Dendritic cell treated with granulocyte-macrophage colony-stimulating factor and Interleukin-4, amounts not matched to agents 40 ng/mL and 50 ng/mL, for 4 days (primary cell): ENCODE results near the gene VN1R4.
"Not testable (repeated sequence)": the region's sequence is repeated elsewhere in the genome, so short reads cannot be mapped to it uniquely, and the experiment has no call there.

Experiments used
- H3K27ac Mint-ChIP-seq: one replicate; pipeline ENCODE4 v1.8.0; 2022; ENCODE audit warnings: mild to moderate bottlenecking, mixed read lengths
- H3K27me3 Mint-ChIP-seq: one replicate; pipeline ENCODE4 v1.8.0; 2022; ENCODE audit warnings: mild to moderate bottlenecking, mixed read lengths
- H3K36me3 Mint-ChIP-seq: one replicate; pipeline ENCODE4 v1.8.0; 2022; ENCODE audit warnings: low read depth, mixed read lengths
- H3K4me1 Mint-ChIP-seq: one replicate; pipeline ENCODE4 v1.8.0; 2022; ENCODE audit warnings: low read depth, mixed read lengths
- H3K4me3 Mint-ChIP-seq: one replicate; pipeline ENCODE4 v1.8.0; 2022; ENCODE audit warnings: mild to moderate bottlenecking, moderate library complexity, mixed read lengths
- H3K9me3 Mint-ChIP-seq: one replicate; pipeline ENCODE4 v1.8.0; 2022; ENCODE audit warnings: mixed read lengths
- intact Hi-C: fragments of 100-400 bp; cut with micrococcal nuclease; formaldehyde crosslinking; loops from one replicate; pipeline ENCODE4 v1.15.0; 2022

The VN1R4 gene, protein sequence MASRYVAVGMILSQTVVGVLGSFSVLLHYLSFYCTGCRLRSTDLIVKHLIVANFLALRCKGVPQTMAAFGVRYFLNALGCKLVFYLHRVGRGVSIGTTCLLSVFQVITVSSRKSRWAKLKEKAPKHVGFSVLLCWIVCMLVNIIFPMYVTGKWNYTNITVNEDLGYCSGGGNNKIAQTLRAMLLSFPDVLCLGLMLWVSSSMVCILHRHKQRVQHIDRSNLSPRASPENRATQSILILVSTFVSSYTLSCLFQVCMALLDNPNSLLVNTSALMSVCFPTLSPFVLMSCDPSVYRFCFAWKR

DNA sequence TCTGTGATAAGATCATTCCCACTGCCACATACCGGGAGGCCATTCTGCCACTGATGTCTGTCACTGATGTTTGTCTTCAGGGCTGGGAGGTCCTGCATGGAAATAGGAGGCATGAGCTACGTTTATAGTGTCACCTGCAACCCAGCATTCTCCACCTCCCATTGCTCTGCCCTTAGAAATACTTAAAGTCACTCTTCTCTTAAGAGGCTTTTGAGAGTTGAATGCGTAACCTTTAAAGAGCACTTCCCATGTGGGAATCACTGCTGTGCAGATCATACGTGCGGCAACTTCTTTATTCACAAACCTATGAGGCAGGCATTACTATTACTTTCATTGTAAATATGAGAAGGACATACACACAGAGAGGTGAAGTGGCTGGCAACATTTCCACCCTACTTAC is at the start of gene VN1R4:
VN1R4 (minus strand) TSS at position 101 of the 400 bp plus-strand sequence; CDS start at position 43, 58 bp downstream.
- H3K27ac Mint-ChIP-seq, intact Hi-C loops, H3K4me3 Mint-ChIP-seq, H3K4me1 Mint-ChIP-seq, H3K27me3 Mint-ChIP-seq, H3K36me3 Mint-ChIP-seq: not testable (repeated sequence)
- peaks cover 71% of the 10 kb centered on the region for H3K9me3 Mint-ChIP-seq

GRCh38 chr19:53311897-53312296 is 44.4 kb upstream of the VN1R4 start:
- intact Hi-C loops, result no loop called here
- no peaks in the 10 kb centered on the region for H3K36me3 Mint-ChIP-seq
- H3K27me3 Mint-ChIP-seq, result peaks cover 7% of the 10 kb centered on the region
- peaks cover 89% of the 10 kb centered on the region for H3K9me3 Mint-ChIP-seq
- H3K27ac Mint-ChIP-seq, result no peak overlapping the region
- no peak overlapping the region for H3K4me3 Mint-ChIP-seq
- no peaks in the 10 kb centered on the region for H3K4me1 Mint-ChIP-seq

- intact Hi-C loops, result no loop called here
- H3K9me3 Mint-ChIP-seq, result peaks cover 89% of the 10 kb centered on the region
- peaks cover 7% of the 10 kb centered on the region for H3K27me3 Mint-ChIP-seq
Measured at GRCh38 chr19:53311044-53311443, 43.5 kb upstream of the VN1R4 start.

GRCh38 chr19:53308339-53308811 is 40.9 kb upstream of the VN1R4 start:
- H3K9me3 Mint-ChIP-seq, result peaks cover 95% of the 10 kb centered on the region
- intact Hi-C loops, result no loop called here

More at GRCh38 chr19:53311044-53311443, 43.5 kb upstream of the VN1R4 start:
- Mint-ChIP-seq H3K4me3 (no peak overlapping the region), H3K4me1 (no peaks in the 10 kb centered on the region), H3K27ac (no peak overlapping the region), H3K36me3 (no peaks in the 10 kb centered on the region)

GRCh38 chr19:53301341-53301740 is 33.8 kb upstream of the VN1R4 start:
- H3K4me1 Mint-ChIP-seq, H3K27me3 Mint-ChIP-seq, intact Hi-C loops, H3K36me3 Mint-ChIP-seq, H3K4me3 Mint-ChIP-seq, H3K27ac Mint-ChIP-seq: not testable (repeated sequence)
- peaks cover 89% of the 10 kb centered on the region for H3K9me3 Mint-ChIP-seq

More at GRCh38 chr19:53308339-53308811, 40.9 kb upstream of the VN1R4 start:
- no peaks in the 10 kb centered on the region for H3K36me3 Mint-ChIP-seq
- H3K27me3 Mint-ChIP-seq, result peaks cover 7% of the 10 kb centered on the region
- H3K4me1 Mint-ChIP-seq, result no peaks in the 10 kb centered on the region
- H3K27ac Mint-ChIP-seq, result no peak overlapping the region
- H3K4me3 Mint-ChIP-seq, result no peak overlapping the region

GRCh38 chr19:53294786-53295441 is 27.4 kb upstream of the VN1R4 start:
- Mint-ChIP-seq H3K9me3 (peaks cover 94% of the 10 kb centered on the region), H3K4me1 (no peaks in the 10 kb centered on the region), H3K27ac (no peak overlapping the region), H3K27me3 (no peaks in the 10 kb centered on the region), H3K4me3 (no peak overlapping the region), H3K36me3 (no peaks in the 10 kb centered on the region)
- intact Hi-C loops, result no loop called here

DNA sequence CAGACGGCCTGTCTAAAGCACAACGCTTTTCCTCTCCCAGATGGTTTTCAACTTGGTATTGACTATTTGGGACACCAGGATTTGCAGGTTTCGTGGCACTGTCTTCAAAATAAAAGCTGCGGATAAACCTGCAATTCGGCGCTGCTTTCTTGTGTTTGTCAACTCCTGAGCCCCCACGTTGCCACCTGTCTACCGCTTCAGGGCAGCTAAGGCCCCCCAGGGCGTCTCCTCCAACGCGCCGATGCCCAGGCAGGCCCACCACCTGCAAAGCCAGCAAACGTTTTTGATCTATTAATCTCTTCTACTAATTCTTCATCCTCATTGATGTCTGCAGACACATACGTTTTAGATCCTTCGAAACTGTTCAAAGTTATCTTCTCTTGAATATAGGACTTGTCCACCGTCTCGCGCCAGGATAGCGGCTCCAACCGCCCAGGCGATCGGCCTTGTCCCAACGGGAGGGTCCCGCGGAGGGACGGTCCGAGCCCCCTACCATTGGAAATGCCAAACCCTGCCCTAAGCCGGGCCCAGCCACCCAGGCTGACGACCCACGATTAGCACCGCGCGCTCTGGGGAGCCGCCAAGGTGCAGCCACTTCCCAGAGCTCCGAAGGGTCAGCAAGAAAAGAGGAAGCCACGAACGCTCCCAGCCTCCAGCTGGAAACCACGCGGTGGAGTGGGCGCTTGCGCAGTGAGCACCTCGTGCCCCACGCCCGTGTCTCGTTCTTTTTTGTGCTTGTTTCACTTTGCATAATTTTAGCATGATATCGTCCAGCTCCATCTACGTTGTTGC is 23.4 kb upstream of the VN1R4 start:
- Mint-ChIP-seq H3K9me3 (peaks cover 97% of the 10 kb centered on the region), H3K27ac (no peak overlapping the region), H3K27me3 (no peaks in the 10 kb centered on the region), H3K4me3 (no peak overlapping the region), H3K36me3 (no peaks in the 10 kb centered on the region), H3K4me1 (no peaks in the 10 kb centered on the region)
- intact Hi-C loops, result no loop called here

DNA sequence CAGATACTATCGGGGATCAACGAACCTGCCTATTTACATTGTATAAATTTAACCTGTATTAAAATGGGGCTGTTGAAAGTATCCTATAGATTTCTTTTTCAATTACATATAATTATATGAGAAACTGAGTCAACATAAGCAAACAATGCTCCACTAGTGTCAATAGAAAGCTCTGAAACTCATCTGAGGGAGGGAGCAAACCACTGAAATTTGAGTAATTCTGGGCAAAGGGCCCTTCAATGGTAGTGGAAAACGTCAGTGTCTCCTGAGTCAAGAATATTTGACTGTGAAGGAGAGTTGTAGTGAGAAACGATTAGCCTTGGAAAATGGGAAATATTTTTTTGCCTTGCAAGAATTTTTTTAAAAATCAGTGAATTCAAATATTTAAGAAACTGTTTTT is 17.6 kb upstream of the VN1R4 start:
- H3K4me3 Mint-ChIP-seq, result no peak overlapping the region
- no peaks in the 10 kb centered on the region for H3K4me1 Mint-ChIP-seq
- no peak overlapping the region for H3K27ac Mint-ChIP-seq
- no peaks in the 10 kb centered on the region for H3K36me3 Mint-ChIP-seq
- H3K27me3 Mint-ChIP-seq, result no peaks in the 10 kb centered on the region
- H3K9me3 Mint-ChIP-seq, result peaks cover 80% of the 10 kb centered on the region
- intact Hi-C loops, result no loop called here

- peaks cover 82% of the 10 kb centered on the region for H3K9me3 Mint-ChIP-seq
- H3K36me3 Mint-ChIP-seq, intact Hi-C loops, H3K27me3 Mint-ChIP-seq, H3K27ac Mint-ChIP-seq, H3K4me3 Mint-ChIP-seq, H3K4me1 Mint-ChIP-seq: not testable (repeated sequence)
Measured at GRCh38 chr19:53281947-53282346, 14.4 kb upstream of the VN1R4 start.

DNA sequence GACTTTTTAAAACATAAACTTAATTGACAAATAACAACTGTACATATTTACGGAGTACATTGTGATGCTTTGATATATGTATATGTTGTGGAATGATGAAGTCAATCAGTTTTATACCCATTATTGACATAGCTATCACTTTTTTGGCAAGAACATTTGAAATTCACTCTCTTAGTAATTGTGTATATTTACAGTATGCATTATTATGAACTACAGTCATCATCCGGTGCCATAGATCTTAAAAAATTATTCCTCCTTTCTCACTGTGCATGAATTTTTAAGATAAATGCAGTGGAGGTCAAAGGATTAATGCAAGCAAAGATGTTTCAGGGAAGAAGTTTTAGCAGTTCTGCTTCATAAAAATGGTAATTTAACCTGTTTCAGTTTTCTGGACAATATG is 8.0 kb upstream of the VN1R4 start:
- H3K9me3 Mint-ChIP-seq, result peaks cover 95% of the 10 kb centered on the region
- intact Hi-C loops, result no loop called here

GRCh38 chr19:53272044-53272443 is 4.5 kb upstream of the VN1R4 start:
- no peaks in the 10 kb centered on the region for H3K27me3 Mint-ChIP-seq
- no peak overlapping the region for H3K27ac Mint-ChIP-seq
- no peaks in the 10 kb centered on the region for H3K36me3 Mint-ChIP-seq
- no peak overlapping the region for H3K4me3 Mint-ChIP-seq
- H3K4me1 Mint-ChIP-seq, result no peaks in the 10 kb centered on the region
- intact Hi-C loops, result no loop called here
- H3K9me3 Mint-ChIP-seq, result peaks cover 75% of the 10 kb centered on the region

More for the DNA sequence above, 8.0 kb upstream of the VN1R4 start:
- no peak overlapping the region for H3K4me3 Mint-ChIP-seq
- no peak overlapping the region for H3K27ac Mint-ChIP-seq
- no peaks in the 10 kb centered on the region for H3K36me3 Mint-ChIP-seq
- H3K4me1 Mint-ChIP-seq, result no peaks in the 10 kb centered on the region
- no peaks in the 10 kb centered on the region for H3K27me3 Mint-ChIP-seq

DNA sequence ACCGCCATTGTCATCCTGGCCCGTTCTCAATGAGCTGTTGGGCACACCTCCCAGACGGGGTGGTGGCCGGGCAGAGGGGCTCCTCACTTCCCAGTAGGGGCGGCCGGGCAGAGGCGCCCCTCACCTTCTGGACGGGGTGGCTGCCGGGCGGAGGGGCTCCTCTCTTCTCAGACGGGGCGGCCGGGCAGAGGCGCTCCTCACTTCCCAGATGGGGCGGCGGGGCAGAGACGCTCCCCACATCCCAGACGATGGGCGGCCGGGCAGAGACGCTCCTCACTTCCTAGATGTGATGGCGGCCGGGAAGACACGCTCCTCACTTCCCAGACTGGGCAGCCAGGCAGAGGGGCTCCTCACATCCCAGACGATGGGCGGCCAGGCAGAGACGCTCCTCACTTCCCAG is 2.3 kb upstream of the VN1R4 start:
- H3K27ac Mint-ChIP-seq, H3K4me3 Mint-ChIP-seq, intact Hi-C loops, H3K36me3 Mint-ChIP-seq, H3K27me3 Mint-ChIP-seq, H3K4me1 Mint-ChIP-seq: not testable (repeated sequence)
- H3K9me3 Mint-ChIP-seq, result peaks cover 76% of the 10 kb centered on the region

- H3K4me1 Mint-ChIP-seq, H3K27ac Mint-ChIP-seq, intact Hi-C loops, H3K27me3 Mint-ChIP-seq, H3K4me3 Mint-ChIP-seq: not testable (repeated sequence)
- H3K9me3 Mint-ChIP-seq, result peaks cover 81% of the 10 kb centered on the region
- H3K36me3 Mint-ChIP-seq, result peaks cover 20% of the 10 kb centered on the region
Measured at GRCh38 chr19:53257715-53258342, 9.7 kb downstream of the VN1R4 start, which contains the start of gene VN1R2. Gene VN1R2, plus strand, starts transcription at chr19:53258292. Its CDS starts 84 bp downstream, at chr19:53258376.
